ENCODE data around the gene AMPH.
"Not testable (repeated sequence)": the region's sequence is repeated elsewhere in the genome, so short reads cannot be mapped to it uniquely, and the experiment has no call there.

Gene AMPH

DNA sequence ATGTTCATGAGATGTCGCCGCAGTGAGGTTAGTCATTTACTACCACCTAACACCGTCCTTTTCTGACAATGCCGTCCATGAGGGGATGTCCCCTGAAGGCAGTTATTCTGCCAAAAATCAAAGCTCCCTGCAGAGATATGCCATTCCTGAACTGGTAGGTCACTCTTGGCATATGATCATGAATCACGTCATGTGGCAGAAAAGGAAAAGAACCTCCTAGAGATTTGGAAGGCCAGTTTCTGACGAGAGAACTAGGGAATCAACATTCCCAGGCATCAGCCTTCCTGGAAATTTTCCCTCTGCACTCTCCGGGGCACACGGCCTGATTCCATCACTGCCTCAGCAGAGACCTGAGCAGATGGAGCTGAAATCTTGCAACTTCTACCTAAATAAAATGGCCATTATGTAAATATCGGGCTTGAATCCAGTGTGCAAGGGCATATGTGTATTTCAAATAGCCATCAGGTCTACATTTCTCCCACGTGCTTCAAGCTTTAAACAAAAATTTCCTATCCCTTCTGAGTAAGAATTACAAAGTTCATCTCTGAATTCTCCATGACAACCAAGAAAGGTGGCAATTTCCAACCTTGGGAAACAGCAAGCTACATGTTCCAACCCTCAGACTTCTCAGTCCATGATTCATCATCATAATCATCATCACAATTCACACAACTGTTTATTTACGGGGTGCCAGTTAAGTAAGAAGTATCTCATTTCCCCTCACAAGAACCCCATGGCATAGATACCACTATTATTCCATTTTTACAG lies 46.5 kb downstream of the AMPH start:
- H3K4me3 Mint-ChIP-seq, result no peak overlapping the region
- ATAC-seq (ENCODE audit: low read depth), result no peak
- DNase-seq (ENCODE audit: low spot score in 2 of 2), result no peak
- H3K27me3 Mint-ChIP-seq, result peaks cover 7% of the 10 kb centered on the region
- no peaks in the 10 kb centered on the region for H3K36me3 Mint-ChIP-seq
- H3K9me3 Mint-ChIP-seq, result no peaks in the 10 kb centered on the region
- no peaks in the 10 kb centered on the region for H3K4me1 Mint-ChIP-seq
- no peak overlapping the region for H3K27ac Mint-ChIP-seq

DNA sequence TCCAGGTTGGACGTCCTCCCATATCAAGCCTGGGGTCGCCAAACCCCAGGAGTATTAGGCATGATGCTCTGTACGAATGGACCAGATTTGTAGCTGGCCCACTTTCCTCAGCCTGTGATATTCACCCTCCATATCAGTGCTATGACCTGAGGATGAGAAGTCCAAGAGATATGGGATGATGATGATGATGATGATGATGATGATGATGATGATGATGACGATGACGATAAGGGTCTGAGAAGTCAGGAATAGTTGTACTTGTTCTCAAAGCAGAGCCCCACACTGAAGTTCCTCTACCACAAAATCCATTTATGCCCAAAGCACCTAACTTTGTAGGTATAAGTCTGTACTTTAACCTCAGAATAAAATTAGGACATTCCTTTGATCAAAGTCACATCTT lies 50.7 kb downstream of the AMPH start:
- H3K27me3 Mint-ChIP-seq, result peaks cover 14% of the 10 kb centered on the region

DNA sequence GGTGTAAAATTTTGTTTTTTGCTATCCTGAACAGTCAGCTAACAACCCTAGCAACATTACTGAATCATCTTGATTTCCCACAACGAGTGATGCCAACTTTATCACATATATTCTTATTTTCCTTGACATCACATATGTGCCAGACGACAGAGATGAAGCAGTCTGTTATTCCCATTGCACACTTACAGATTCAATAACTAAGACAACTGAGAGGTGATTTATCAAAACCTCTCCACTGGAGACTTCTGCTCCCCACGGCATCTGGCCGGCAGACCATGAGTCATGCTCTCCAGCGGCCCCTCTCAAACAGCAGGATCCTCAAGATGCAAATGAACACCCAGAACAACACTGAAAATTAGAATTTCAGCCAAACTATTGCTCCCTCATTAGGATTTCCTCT lies 57.1 kb downstream of the AMPH start:
- no peaks in the 10 kb centered on the region for H3K4me1 Mint-ChIP-seq
- no peaks in the 10 kb centered on the region for H3K36me3 Mint-ChIP-seq
- H3K27ac Mint-ChIP-seq, result no peak overlapping the region
- peaks cover 7% of the 10 kb centered on the region for H3K27me3 Mint-ChIP-seq
- peaks cover 8% of the 10 kb centered on the region for H3K9me3 Mint-ChIP-seq
- DNase-seq (ENCODE audit: low spot score in 2 of 2), result no peak
- H3K4me3 Mint-ChIP-seq, result no peak overlapping the region
- no peak for ATAC-seq (ENCODE audit: low read depth)

More for the DNA sequence above, 50.7 kb downstream of the AMPH start:
- ATAC-seq (ENCODE audit: low read depth) (no peak), DNase-seq (ENCODE audit: low spot score in 2 of 2) (no peak)
- peaks cover 7% of the 10 kb centered on the region for H3K9me3 Mint-ChIP-seq
- no peaks in the 10 kb centered on the region for H3K36me3 Mint-ChIP-seq
- H3K4me1 Mint-ChIP-seq, result no peaks in the 10 kb centered on the region
- no peak overlapping the region for H3K27ac Mint-ChIP-seq
- H3K4me3 Mint-ChIP-seq, result no peak overlapping the region

DNA sequence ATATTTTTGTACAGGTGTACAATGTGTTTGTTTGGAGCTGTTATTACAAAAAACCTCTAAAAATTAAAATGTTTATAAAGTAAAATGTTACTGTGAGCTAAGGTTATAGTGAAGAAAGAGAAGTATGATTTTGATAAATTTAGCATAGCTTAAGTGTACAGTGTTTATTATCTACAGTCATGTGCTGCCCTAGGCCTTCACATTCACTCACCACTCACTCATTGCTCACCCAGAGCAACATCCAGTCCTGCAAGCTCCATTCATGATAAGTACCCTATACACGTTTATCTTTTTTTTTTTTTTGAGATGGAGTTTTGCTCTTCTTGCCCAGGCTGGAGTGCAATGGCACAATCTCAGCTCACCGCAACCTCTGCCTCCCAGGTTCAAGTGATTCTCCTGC lies 59.6 kb downstream of the AMPH start:
- H3K36me3 Mint-ChIP-seq; H3K4me1 Mint-ChIP-seq; DNase-seq (ENCODE audit: low spot score in 2 of 2); H3K27ac Mint-ChIP-seq; ATAC-seq (ENCODE audit: low read depth); H3K27me3 Mint-ChIP-seq; H3K4me3 Mint-ChIP-seq; H3K9me3 Mint-ChIP-seq: not testable (repeated sequence)

DNA sequence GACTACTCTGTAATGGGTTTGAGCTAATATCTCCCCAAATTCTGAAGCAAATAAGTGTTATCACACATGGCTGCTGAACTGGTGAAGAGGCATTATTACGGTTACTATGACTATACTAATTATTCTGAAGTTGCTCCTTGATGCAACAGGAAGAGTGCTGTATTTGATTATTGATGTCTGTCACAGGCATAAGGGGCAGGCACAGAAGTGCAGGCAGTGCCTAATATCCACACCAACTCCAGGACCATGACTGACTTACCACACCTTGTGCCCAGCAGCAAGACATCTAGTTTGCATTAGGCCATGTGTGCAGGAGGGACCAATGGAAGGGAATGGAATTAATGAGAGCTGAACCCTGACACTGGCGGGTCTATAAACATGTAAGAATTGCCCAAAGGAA lies 62.7 kb downstream of the AMPH start:
- Mint-ChIP-seq H3K27ac (no peak overlapping the region), H3K9me3 (no peaks in the 10 kb centered on the region), H3K4me3 (no peak overlapping the region), H3K36me3 (no peaks in the 10 kb centered on the region), H3K27me3 (peaks cover 4% of the 10 kb centered on the region), H3K4me1 (no peaks in the 10 kb centered on the region)
- DNase-seq (ENCODE audit: low spot score in 2 of 2) (no peak), ATAC-seq (ENCODE audit: low read depth) (no peak)

DNA sequence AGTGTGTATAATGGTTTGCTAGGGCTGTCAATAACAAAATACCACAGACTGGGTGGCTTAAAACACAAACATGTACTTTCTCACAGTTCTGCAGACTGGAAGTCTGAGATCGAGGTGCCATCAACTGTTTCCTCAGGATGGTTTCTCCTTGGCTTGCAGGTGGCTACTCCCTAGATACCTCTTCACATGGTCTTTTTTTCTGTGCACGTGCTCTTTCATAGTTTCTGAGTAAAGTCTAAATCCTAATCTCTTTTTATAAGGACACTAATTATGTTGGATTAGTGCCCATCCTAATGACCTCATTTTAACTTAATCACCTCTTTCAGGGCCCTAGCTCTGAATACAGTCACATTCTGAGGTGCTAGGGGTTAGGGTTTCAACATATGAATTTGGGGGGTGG lies 65.9 kb downstream of the AMPH start:
- Mint-ChIP-seq H3K4me3 (no peak overlapping the region), H3K9me3 (no peaks in the 10 kb centered on the region), H3K36me3 (no peaks in the 10 kb centered on the region), H3K27me3 (peaks cover 7% of the 10 kb centered on the region), H3K27ac (no peak overlapping the region), H3K4me1 (no peaks in the 10 kb centered on the region)
- no peak for DNase-seq (ENCODE audit: low spot score in 2 of 2)
- ATAC-seq (ENCODE audit: low read depth), result no peak

DNA sequence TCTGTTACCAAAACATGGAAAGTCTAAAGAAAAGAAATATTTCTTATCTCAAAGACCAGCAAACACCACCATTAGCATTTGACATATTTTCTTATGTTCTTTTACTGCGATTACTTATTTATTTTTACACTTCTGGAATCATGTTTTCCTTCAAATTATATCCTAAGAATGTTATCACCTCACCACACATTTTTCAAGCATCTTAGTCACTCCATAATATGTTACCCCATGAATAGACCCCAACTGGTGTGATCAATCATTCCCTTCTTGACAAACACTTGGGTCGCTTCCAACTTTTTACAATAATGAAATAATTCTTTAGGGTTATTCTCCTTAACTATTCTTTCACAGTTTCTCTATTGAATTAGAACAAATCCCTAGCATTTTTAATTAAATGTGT lies 67.4 kb downstream of the AMPH start:
- ATAC-seq (ENCODE audit: low read depth) (no peak), DNase-seq (ENCODE audit: low spot score in 2 of 2) (no peak)
- Mint-ChIP-seq H3K4me3 (no peak overlapping the region), H3K9me3 (no peaks in the 10 kb centered on the region), H3K27ac (no peak overlapping the region), H3K36me3 (no peaks in the 10 kb centered on the region), H3K4me1 (no peaks in the 10 kb centered on the region), H3K27me3 (peaks cover 7% of the 10 kb centered on the region)

DNA sequence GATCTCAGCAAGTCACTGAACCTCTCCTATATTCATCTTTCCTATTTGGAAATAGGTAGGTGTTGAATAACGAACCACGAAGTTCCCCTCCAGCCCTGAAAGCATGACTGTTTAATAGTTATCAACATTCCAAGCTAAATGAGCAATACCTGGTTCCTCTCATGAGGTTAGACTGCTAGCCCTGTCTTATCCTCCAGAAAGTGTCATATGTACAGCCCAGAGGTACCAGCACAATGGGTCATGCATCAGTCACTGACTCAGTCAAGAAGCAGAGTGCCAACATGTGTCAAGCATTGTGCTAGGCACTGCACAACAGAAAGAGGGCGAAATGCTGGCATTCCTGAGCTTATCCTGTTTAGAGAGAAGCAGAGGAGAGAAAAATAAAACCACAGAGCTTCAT lies 70.0 kb downstream of the AMPH start:
- Mint-ChIP-seq H3K4me1 (no peaks in the 10 kb centered on the region), H3K27ac (no peak overlapping the region), H3K9me3 (no peaks in the 10 kb centered on the region), H3K36me3 (no peaks in the 10 kb centered on the region), H3K4me3 (no peak overlapping the region), H3K27me3 (peaks cover 11% of the 10 kb centered on the region)
- DNase-seq (ENCODE audit: low spot score in 2 of 2) (no peak), ATAC-seq (ENCODE audit: low read depth) (no peak)

DNA sequence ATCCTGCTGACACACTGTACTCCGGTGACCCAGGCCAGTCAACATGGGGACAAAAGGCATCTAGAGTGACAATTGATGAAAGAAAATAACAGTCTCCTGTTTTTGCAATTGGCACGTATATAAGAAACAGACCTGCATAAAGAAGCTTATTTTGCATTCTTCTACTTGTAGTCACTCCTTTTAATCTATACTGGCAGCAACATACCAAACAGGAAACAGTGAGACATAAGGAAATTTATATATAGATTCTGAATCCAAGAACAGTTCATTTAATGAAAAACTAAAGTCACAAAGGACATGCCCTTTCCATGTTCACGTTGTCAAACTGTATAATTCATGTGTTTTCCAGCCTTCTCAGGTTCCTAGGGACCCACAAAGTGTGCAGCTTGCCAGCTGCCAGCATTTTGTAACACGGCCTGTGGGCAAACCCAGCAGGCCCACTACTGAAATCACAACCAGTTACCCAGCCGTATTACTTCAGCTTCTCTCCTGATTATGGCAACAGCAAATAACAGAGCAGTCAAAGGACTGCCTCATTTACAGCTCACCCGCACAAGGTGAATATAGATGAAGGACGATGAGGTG lies 72.3 kb downstream of the AMPH start:
- no peak for DNase-seq (ENCODE audit: low spot score in 2 of 2)
- Mint-ChIP-seq H3K9me3 (no peaks in the 10 kb centered on the region), H3K4me1 (no peaks in the 10 kb centered on the region), H3K27me3 (peaks cover 6% of the 10 kb centered on the region), H3K36me3 (no peaks in the 10 kb centered on the region), H3K27ac (no peak overlapping the region), H3K4me3 (no peak overlapping the region)
- ATAC-seq (ENCODE audit: low read depth), result no peak

DNA sequence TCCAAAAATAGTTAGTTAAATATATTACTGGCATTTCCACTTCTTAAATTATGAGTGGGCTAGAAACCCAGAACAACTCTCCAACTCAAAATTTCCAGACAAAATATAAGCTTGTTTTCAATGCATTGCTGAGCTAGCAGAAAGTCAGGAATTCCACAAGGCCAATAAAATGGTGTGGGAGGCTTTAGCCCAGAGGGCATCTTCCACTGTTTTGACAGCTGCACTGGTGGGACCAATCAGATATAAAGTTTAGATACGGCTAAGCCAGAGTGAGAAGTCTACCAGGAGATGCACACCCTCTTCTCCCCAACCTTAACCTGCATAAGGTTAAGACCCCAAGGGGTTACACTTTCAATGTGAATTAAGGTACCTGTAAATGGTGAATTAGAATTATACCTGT lies 76.6 kb downstream of the AMPH start:
- DNase-seq (ENCODE audit: low spot score in 2 of 2) (no peak), ATAC-seq (ENCODE audit: low read depth) (no peak)
- Mint-ChIP-seq H3K9me3 (no peaks in the 10 kb centered on the region), H3K36me3 (no peaks in the 10 kb centered on the region), H3K27ac (no peak overlapping the region), H3K4me1 (peaks cover 2% of the 10 kb centered on the region), H3K27me3 (peaks cover 8% of the 10 kb centered on the region), H3K4me3 (no peak overlapping the region)

DNA sequence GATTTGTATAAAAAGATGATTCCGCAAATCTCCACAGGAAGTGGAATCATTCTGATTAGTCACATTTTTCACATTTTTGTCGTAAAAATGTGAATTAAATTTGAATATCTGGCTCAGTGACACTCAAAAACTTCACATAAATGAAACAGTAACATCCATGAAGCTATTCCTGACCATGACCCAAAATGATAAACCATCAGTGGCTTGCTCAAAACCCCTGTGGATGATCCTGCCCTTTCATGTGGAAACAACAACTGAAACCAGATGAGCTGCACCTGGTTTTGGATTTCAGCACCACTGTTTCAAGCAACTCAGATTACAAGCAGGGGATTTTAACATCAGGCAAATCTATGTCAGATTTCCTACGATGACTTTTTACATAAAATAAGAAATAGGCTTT lies 80.3 kb downstream of the AMPH start:
- ATAC-seq (ENCODE audit: low read depth), result no peak
- DNase-seq (ENCODE audit: low spot score in 2 of 2), result no peak
- Mint-ChIP-seq H3K4me3 (no peak overlapping the region), H3K27me3 (peaks cover 9% of the 10 kb centered on the region), H3K4me1 (peaks cover 2% of the 10 kb centered on the region), H3K36me3 (no peaks in the 10 kb centered on the region), H3K27ac (no peak overlapping the region), H3K9me3 (no peaks in the 10 kb centered on the region)

DNA sequence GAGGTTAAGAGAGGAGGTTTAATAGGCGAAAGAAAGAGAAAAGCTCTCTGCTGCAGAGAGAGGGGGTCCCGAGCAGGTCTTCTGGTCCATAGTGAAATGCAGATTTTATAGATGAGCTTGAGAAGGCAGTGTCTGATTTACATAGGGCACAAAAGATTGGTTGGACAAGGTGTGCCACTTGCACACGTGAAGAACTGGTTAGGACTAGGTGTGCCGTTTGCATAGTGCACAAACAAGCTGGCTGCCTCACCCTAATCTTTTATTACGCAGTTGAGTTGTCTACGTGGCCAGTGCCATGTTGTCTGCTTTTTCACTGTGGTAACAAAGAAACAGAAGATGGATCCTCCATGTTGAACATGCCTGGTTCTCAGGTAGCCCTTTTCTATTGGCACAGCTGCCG lies 82.6 kb downstream of the AMPH start:
- Mint-ChIP-seq H3K4me3 (no peak overlapping the region), H3K36me3 (no peaks in the 10 kb centered on the region), H3K27me3 (peaks cover 9% of the 10 kb centered on the region), H3K27ac (no peak overlapping the region), H3K4me1 (peaks cover 2% of the 10 kb centered on the region), H3K9me3 (no peaks in the 10 kb centered on the region)
- ATAC-seq (ENCODE audit: low read depth), result no peak
- no peak for DNase-seq (ENCODE audit: low spot score in 2 of 2)

DNA sequence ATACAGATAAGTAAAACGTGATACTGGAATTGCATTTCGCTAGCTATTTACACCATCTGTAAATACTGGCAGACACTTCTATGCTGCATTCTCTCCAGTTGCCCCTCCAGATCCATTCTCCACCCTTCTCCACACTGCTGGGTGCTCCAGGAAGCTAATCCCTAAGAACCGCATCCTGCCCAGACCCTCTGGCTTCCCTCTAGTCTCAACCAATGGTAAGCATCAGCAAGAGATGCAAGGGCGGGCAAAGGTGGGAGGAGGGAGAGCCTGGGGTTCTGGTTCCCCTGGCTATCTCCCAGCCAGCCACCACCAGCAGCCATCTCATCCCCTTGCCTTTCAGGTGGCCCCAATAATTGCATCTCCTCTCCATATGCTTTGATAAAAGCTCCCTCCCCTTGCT lies 84.4 kb downstream of the AMPH start:
- Mint-ChIP-seq H3K4me1 (peaks cover 2% of the 10 kb centered on the region), H3K36me3 (no peaks in the 10 kb centered on the region), H3K4me3 (no peak overlapping the region), H3K27me3 (peaks cover 6% of the 10 kb centered on the region), H3K9me3 (no peaks in the 10 kb centered on the region), H3K27ac (no peak overlapping the region)
- ATAC-seq (ENCODE audit: low read depth) (no peak), DNase-seq (ENCODE audit: low spot score in 2 of 2) (no peak)

DNA sequence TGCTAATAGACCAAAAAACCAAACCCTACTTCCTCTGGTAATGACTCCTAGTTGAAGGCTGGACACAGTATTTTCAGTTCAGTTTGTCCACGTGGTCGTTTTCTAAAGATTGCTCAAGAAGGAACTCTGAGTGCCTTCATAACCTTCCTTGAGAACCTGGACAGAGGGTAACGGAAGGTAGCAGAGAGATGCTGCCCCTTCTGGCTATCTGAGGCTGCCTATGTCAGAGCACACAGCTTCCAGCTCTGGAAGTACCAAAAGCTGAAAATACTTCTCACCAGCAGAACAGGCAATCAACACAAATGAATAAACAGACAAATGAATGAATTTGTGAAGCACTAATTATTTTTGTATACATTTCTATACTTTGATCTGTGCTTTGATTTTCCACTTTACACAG lies 85.2 kb downstream of the AMPH start:
- ATAC-seq (ENCODE audit: low read depth) (no peak), DNase-seq (ENCODE audit: low spot score in 2 of 2) (no peak)
- H3K27ac Mint-ChIP-seq, result no peak overlapping the region
- no peaks in the 10 kb centered on the region for H3K4me1 Mint-ChIP-seq
- H3K4me3 Mint-ChIP-seq, result no peak overlapping the region
- peaks cover 4% of the 10 kb centered on the region for H3K27me3 Mint-ChIP-seq
- H3K36me3 Mint-ChIP-seq, result no peaks in the 10 kb centered on the region
- no peaks in the 10 kb centered on the region for H3K9me3 Mint-ChIP-seq

DNA sequence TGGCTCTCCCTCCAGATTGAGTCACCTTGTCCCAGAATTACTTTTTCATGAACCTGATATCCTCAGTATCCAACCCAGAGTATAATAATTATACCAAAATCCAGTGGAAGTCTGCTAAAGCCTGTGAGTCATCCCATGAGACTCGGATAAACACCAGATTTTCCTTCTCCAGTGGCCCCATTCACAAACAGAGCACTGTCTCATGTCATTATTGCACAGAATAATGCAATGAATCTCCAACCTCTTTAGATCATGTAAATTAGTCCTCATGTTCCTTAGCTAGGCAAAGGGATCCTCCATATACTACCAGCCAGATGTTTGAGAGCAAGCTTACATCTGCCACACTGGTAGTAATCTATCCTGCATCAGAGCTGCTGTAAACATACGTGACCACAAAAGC lies 89.0 kb downstream of the AMPH start:
- DNase-seq (ENCODE audit: low spot score in 2 of 2), result no peak
- Mint-ChIP-seq H3K4me1 (no peaks in the 10 kb centered on the region), H3K27ac (no peak overlapping the region), H3K4me3 (no peak overlapping the region), H3K36me3 (no peaks in the 10 kb centered on the region), H3K9me3 (no peaks in the 10 kb centered on the region), H3K27me3 (peaks cover 2% of the 10 kb centered on the region)
- no peak for ATAC-seq (ENCODE audit: low read depth)

Measured in memory B cell (primary cell).